HG02642 (cell line): ENCODE measurements around the gene ALDH1A2.
"Not testable (repeated sequence)": the region's sequence is repeated elsewhere in the genome, so short reads cannot be mapped to it uniquely, and the experiment has no call there.

Experiments used
- ATAC-seq: cut with Tn5 transposase; IDR thresholded peaks from one replicate; pipeline ENCODE4 v1.9.1; 2021; ENCODE audit warnings: mild to moderate bottlenecking; ENCODE audit not compliant: unreplicated experiment, poor library complexity

Gene ALDH1A2

DNA sequence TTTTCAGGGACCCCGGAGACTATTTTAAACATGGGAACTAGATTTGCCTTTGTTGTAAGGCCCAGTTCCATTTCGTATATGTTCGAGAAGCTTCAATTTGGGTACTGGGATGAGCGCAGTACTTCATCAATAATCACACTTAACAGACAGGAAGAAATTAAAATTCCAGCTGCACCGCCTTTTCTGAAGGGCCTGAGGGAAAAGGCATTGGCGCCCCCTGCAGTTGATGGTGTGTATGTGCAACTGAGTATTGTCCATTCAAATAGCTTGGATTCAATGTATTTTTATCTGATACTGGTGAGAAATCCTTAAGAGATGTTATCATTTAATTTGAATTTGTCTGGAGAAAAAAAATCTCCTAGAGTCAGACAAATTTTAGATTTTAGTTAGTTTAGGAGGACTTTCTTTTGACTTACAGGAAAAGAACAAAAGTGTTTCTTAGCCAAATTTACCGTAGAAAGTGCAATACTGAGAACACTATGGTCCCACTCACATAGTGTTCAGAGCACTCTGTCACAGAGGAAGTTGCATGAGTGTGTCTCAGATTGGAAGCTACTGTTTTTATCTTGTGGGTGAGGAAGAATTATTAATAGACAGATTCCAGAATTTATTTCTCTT lies 5.4 kb upstream of the ALDH1A2 start:
- ATAC-seq = no peak

DNA sequence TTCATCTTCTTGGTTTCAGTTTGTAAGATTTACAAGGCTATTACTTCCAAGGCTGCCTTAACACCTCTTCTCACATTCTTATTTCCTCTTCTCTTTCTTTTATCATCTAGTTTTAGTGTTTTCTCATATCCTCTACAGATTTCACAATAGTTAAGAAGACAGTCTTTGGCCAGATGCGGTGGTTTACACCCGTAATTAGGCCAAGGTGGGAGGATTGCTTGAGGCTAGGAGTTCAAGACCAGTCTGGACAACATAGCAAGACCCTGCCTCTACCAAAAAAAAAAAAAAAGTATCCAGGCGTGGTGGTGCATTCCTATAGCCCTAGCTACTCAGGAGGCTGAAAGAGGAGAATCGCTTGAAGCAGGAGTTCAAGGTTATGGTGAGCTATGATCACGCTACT lies 3.5 kb upstream of the ALDH1A2 start:
- no peak for ATAC-seq

DNA sequence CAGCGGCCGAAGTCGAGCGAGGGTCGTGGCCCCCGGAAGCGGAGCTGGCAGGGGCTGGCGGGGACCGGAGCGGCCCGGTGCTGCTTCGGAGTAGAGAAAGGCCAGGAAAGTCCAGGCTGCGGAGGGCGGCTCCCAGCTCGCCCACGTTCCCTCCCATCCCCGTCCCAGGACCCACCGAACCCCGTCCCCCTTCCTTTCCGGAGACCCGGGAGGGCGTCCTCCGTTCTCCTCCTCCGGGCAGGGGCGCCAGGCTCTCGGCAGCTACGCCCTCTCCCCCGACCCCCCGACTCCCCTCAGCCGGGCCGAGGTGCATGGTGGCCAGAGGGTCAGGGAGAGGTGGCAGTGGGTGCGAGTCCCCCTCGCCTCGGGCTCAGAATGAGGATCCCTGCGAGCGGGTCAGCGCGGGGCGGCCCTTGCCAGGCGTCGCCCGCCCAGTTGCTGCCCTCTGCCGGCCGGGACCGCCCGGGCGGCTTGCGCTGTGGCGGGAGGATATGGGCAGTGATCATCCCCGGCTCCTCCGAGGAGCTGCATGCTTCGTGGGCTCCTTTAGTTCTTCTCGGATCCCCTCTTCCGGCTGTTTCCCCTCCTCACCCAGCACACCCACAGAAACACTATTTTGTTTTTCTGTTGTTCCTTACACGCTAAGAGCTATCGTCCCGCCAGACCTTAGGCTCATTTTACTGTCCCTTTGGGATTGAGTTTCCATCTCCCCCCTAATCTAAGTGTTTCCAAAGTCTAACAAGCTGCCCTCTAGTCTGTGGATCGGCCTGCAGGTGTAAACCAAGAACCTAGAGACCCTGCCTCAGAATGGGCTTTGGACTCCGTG lies 744 bp upstream of the ALDH1A2 start:
- no peak for ATAC-seq

DNA sequence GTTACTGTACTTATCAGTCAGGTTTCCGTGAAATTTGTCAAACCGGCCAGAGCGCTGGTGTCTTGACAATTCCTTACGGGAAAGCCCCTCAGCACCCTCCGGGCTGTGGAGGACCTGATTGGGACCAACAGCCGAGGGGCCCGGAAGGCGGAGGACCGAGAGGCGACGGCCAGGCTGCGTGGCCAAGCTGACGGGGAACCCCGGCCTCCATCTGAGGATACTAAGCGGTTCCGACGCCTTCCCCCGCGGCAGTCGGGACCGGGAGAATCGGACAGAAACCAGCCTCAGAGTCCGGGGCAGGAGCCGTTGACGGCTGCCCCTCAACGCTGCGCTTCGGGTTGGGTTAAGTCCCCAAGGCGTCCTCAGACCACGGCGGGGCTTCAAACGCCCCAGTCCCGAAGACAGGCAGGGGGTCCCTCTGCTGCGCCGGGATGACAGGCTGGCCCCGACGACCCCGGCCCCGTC lies 499 bp downstream of the ALDH1A2 start:
- no peak for ATAC-seq

DNA sequence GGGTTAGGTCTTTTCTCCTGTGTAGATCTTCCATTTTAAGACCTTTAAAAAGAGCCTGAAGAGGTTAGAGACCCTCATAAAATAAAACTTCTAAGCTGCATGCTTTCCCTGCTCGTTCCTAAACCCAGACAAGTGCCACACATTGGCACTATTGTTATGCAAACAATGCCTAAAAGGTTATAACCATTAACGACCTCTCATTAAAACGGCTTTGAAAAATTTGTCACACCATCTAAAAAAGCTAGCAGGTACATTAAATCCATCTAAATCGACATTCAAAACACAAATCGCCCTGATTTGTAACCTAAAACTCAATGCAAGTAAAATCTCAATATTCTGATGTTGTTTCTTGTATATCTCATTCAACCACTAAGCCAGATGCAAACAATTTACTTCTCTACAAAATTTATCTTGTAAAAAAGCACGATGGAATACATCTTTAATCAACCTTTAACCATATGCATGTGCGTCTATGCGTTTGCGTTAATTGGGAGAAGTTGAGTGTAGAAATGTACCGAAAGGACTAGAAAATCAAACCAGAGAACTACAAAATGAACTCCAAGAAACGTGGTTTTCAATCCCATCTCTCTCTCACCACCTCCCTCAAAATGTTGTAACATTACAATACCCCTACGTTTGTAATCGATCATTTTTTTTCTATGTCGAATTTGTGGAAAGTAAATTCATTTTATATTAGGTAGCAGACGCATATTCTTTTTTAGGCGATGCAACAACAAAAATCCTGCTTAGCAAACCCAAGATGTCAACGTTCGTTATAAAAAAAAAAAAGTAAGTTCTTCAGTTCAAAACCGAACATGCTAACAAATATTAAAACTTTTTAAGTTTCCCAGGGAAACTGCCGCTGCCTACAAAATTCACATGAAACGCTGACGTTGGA lies 1.2 kb downstream of the ALDH1A2 start:
- no peak for ATAC-seq

DNA sequence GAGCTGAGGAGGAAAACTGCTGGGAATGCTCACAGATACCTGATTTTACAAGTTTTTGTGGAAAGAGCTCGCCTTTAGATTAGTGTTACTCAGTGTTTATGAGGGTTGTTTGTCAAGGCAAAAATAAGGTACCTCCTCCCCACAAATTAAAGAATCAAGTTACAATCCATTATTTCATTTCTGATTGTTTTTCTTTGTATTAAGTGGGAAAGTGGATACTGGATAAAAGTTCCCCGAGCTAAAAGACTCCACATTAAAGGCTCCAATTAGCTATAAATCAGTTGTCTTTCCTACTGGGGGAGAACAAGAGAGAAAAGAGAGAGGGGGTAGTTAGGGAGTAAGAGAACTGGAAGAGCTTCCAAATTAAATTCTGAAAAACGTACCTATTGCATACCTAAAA lies 1.9 kb downstream of the ALDH1A2 start:
- no peak for ATAC-seq

DNA sequence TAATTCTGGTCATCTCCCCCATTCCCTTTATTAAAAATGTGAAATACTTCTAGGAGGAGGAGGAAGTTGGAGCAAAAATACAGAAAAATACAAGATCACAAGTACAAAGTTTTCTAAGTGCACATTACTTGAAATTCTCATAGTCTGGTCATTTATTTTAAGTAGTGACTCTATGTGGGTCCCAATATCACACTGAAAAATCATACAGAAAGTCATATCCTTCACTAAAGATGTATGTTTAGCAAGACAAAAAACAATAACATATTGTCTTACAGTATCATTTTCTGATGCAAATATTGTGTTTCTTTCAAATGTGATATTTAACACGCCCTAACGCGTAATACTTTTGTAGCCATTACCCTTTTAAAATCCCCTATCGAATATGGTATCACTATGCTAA lies 2.5 kb downstream of the ALDH1A2 start:
- ATAC-seq = no peak

DNA sequence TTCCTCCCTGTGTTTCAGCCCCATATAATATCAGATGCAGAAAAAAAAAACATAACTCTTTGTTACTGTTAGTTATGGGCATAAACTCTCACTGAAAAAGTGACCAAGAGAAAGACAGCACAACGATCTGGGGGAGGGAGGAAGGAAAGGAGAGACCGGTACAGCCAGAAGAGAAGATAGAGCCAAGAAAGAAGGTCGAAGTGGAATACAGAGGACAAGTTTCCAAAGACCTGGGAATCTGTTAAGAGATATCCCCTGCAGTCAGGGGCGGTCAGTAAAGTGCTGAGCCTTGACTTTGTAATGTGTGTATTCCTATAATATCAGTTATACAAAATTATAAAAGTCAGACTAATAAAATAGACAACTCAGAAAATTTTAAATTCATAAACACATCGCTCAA lies 3.3 kb downstream of the ALDH1A2 start:
- no peak for ATAC-seq

DNA sequence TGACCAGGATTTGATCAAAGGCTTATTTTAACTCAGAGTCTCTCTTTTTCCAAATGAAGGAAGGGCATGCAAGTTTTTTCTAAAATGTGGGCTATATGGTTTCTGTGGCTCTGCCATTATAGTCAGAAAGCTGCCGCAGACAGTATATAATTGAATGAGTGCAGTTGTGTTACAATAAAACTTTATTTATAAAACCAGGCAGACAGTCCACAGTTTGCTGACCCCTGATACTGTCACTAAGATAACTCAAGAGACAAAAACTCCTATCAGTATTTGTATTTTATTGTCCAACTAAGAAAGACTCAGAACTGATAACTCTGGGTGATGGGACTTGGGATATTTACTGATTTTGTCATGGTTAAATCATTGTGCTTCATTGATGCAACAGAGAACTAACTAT lies 4.9 kb downstream of the ALDH1A2 start:
- ATAC-seq = no peak

DNA sequence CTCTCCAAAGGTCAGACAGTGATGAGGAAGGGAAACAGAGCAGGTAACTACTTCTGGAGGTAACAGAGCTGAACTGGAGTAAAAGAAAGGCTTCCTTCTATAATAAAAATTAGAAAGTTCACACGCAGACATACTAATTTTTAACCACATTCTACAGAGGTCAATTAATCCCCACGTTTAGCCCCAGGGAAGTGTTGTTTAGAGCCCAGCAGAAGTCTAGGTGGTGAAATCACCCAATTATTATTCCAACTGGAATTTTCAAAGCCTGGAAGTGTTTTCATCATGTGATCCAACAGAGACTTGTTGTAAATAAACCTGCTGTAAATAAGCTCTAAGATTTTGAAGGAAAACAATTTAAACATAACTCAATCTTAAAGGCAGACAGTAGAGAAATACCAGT lies 6.8 kb downstream of the ALDH1A2 start:
- ATAC-seq = no peak

DNA sequence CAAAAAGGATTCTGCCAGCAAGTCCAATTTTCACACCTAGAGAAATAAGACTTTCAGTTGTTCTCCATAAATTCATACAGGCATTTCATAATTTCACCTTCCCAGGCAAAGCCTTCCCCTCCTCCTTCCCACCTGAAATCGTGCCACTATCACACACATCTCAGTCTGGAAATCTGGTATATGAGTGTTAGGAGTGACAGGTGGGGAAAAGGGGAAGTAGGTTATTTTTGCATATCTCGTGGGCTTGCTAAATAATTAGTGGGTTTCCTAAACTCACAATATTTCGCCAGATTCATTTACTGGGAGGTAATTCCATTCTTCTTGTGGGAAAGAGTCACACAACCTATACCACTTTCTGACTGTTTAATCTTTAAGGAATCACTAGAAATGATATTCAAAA lies 7.4 kb downstream of the ALDH1A2 start:
- no peak for ATAC-seq

DNA sequence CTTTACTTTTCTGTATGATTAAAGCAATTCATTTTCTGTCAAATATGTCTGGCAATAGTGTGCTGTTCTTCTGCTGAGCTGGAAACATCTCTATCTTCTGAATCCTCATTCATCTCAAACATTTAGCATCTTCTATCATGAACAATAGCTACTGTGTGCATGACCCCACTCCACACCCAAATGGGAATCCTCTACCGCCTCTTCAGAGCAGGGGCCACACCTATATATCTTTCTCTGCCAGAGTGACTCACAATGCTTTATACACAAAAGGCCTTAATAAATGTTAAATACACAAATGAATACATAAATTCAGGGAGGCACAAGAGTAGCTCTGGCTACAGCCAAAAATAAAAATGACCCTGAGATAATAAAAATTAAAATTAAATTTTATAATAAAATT lies 8.0 kb downstream of the ALDH1A2 start:
- no peak for ATAC-seq

DNA sequence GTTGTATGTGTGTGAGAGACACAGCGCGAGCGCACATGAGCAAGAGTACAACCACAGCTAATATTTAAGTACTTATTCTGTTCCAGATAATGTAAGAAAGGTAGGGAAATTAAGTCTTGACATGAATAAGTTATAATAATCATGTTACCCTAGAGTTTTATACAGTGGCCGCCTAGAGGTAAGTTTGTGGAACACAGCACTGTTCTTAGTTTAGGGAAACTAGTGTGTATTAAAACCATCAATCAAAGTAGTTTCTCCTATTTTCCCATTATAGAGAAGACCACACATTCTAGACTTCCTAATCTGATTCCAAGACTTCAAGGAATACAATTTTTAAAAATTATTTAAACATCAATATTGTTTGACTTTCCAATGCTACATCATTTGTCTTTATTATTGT lies 9.5 kb downstream of the ALDH1A2 start:
- ATAC-seq = no peak

DNA sequence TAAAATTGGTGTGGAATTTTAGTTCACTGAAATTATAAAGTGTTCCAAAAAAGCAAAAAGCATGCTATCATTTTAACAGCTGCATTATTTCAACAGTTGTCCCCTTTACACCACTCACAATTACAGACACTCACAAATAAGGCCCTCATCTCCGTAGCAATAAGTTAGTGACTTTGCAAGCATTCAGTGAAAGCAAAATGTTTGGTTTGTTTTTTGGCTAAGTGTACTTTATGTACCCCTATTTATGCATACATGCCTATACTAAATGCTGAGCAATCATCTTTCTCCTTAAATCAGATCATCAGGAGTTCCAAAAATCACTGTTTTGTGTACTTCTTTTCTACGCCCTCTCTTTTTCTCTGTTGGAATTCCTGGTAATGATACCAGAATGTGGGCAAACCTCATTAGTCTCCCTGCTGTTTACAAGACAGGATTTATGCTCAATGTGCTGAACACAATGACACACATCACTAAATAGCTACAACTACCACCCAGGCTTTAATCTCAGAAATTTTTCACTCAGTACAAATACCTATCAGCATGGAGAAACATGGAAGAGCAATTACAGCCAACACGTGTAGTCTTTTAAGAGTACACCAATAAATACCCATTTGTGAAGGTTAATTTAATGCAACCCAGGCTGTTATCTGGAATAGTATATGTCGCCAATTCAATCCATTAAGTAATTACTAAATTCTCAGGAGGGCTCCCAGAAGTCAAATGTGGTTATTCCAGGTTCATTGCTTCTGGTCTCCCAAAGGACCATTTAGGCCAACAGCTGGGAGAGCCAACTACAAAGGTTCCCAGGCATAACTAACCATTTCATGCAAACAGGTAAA lies 12.0 kb downstream of the ALDH1A2 start:
- no peak for ATAC-seq

DNA sequence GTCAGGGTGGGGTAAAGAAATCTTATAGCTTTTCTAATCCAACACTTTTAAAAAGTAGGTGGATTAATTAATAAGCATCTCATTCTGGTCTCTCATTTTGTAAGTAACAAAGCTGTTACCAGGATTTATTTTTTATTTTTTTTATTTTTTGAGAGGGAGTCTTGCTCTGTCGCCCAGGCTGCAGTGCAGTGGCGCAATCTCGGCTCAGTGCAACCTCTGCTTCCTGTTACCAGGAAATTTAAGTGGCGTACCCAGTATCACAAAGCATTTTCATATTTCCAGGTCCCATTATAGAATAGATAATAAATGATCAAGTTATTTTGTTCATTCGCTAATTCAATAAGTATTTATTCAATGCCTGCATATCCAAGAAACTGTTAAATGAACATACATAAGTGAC lies 13.2 kb downstream of the ALDH1A2 start:
- no peak for ATAC-seq

DNA sequence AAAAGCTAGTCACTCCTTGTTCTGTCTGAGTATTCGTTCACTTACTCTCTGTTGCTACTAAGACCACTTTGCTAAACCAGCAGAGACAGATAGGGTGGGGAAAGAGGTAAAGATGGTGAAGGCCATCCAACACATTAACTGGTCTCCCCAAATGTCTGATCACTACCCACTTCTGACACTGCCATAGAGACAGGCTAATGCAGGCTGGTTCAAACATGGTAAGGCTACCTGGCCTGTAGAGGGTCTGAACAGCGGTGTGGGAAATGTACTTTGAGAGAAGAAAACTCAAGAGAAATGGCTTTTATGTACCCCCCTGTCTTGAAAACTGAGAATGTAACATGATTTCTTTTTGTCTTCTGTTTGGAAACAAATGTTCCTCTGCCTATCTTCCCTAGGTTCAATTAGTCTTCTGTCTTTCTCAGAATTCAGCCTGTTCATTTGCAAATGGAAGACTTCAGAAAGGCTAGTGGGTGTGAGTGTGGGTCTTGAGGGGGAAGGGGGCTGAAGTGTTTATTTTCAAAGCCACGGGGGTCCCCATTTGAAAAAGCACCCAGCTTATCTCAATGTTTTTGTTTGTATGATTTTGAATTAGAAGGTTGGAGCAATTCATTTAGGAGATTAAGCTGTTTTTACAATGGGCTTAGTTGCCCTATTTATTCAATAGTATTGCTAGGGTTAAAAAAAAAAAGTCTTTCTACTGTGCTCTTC lies 15.8 kb downstream of the ALDH1A2 start:
- no peak for ATAC-seq

DNA sequence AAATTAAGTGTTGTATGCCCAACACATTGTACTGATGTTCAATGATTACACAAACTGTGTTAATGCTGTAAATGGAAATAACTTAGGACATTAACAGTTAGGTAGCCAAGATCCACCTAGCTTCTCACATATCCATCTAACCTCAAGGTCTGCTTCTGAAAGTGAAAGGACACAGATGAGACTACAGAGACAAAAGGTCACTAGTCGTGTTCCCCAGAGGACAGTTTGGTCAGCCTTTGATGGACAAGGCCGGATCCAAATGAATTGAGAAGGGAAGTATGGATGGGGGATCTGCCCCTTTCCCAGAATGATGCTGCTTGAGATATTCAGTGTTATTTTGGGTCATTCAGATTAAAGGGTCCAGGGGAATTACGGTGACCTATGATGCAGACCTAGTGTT lies 17.2 kb downstream of the ALDH1A2 start:
- no peak for ATAC-seq

DNA sequence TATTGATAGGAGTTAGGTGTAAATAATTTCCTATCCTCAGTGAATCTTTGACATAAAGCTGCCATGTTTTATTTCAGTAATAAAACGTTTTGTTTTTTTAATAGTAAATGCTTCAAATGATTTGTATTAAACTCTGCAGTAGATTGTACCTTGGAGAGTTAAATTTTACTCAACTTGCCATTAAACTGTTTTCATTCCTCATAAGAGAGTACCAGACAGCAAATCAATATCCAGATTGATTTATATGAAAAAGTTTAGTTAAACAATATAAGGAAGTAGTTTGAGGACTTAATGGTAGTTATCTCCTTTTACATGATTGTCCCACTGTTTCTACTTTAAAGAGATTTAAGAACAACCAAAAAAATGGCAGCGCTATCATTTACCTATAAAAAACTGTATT lies 18.4 kb downstream of the ALDH1A2 start:
- ATAC-seq = no peak

DNA sequence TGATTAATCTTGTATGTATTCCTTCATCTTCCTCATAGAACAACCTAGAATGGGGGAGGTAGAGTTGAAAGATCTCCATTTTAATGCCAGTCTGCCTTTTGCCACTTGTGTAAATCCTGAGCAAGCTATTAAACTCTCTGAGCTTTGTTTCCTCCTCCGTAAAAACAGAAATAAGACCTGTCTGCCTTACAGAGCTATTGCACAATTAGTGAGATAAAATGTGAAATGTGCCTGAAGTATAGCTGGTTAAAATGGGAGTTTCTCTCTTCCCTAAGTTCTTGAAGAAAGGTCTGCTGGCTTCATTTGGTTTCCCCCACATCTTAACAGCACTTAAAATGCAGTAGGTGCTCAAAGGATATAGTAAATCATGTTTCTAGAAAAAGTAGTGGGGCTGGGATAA lies 19.0 kb downstream of the ALDH1A2 start:
- no peak for ATAC-seq

DNA sequence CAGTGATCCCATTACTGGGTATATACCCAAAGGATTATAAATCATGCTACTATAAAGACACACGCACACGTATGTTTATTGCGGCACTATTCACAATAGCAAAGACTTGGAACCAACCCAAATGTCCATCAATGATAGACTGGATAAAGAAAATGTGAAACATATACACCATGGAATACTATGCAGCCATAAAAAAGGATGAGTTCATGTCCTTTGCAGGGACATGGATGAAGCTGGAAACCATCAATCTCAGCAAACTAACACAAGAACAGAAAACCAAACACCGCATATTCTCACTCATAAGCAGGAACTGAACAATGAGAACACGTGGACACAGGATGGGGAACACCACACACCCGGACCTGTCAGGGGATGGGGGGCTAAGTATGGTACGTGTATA lies 20.1 kb downstream of the ALDH1A2 start:
- ATAC-seq = not testable (repeated sequence)
